Stimulated activated CD4-positive, alpha-beta T cell treated with anti-CD3 and anti-CD28 coated beads, TNF-alpha, amount 100 ng/mL, for 4 hours (primary cell): Measurements from ENCODE around the gene ITIH3.

ENCODE experiments used
- DNase-seq, 3 experiments: peaks; one replicate each; pipeline ENCODE4 v3.0.0-alpha.2; 2020; ENCODE audit warnings: low read depth in 3 of 3

ITIH3 gene

GRCh38 chr3:52793702-52794611, 639 bp upstream of the ITIH3 start:
- no peak for DNase-seq

GRCh38 chr3:52795298-52795900, 803 bp downstream of the ITIH3 start:
- no peak for DNase-seq

DNA sequence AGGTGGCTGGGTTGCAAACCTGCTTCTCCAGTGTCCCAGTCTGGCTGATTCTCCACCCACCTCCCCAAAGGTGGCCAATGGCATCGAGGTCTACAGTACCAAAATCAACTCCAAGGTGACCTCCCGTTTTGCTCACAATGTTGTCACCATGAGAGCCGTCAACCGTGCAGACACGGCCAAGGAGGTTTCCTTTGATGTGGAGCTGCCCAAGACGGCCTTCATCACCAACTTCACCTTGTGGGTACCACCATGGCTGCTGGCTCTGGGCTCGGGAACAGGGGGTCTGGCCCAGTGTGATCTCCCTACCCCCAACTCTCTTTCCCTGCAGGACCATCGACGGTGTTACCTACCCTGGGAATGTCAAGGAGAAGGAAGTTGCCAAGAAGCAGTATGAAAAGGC, 1.8 kb downstream of the ITIH3 start:
- no peak for DNase-seq

- no peak for DNase-seq
Observed at GRCh38 chr3:52798376-52798977, 3.9 kb downstream of the ITIH3 start.

DNA sequence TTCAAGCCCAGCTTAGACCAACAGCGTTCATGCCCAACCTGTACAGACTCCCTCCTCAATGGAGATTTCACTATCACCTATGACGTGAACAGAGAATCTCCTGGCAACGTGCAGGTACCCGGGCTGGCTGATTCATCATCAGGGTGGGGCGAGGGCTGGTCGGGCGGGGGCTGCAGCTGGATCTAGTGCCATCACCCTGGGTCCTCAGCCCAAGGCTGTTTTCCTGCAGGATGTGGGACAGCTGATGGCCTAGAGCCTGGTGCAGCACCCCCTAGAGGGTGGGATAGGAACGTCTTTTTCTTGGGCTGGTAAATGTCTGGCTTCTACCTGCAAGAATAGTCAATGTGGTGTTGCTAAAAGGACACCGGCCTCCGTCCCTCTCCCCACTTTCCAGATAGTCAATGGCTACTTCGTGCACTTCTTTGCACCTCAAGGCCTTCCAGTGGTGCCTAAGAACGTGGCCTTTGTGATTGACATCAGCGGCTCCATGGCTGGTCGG, 4.4 kb downstream of the ITIH3 start:
- DNase-seq, result no peak

DNA sequence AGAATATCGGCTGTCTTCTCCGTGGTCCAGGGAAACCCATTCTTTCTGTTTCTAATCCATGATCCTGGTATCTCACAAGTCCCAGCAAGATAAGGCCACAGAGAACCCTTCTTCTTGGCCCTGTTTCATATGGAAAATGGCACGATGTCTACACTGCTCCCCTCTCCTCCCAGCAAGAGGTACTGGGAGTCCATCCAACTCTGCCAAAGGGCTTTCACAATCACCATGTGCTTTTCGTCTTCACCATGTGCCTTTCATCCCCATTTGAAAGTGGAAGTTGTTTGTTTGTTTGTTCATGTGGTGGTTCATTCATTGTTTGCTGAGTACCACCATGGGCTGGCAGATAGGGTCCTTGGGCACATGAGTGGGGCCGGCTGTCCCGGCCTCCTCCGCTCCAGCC, 5.5 kb downstream of the ITIH3 start:
- no peak for DNase-seq

GRCh38 chr3:52801839-52802238, 7.2 kb downstream of the ITIH3 start:
- DNase-seq, result no peak

DNA sequence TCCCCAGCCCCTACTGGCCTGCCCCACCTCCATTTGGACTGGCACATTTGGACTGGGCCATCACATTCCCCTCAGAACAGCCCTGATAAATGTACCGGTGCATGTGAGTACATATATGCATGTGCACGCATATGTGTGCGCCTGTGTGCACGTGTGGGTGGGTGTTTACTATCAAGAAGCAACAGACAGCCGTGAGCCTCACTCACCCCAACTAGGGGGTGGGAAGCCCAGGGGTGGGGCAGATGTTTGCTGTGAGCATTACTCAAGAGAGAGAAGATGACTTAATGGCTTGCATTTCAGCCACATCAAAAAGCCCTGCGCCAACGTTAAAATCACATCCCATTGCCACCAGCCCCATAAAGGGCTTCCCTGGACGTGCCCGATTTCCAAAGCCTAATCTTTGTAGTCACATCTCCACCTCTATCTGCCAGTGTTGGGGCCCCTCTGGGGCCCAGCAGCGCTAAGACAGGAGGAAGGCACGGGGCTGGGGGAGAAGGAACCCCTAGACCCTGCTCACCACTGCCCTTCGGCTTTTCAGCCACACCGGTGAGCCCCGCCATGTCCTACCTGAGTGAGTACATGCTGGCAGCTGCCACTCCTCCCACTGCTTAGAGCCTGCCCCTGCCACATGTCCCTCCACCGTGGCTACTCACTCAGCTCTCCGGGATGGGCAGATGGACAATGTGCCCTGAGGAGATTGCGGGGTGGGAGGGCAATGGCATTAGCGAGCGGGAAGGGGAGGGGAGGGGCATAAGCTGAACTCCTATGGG, 10.9 kb downstream of the ITIH3 start:
- DNase-seq, result no peak

DNA sequence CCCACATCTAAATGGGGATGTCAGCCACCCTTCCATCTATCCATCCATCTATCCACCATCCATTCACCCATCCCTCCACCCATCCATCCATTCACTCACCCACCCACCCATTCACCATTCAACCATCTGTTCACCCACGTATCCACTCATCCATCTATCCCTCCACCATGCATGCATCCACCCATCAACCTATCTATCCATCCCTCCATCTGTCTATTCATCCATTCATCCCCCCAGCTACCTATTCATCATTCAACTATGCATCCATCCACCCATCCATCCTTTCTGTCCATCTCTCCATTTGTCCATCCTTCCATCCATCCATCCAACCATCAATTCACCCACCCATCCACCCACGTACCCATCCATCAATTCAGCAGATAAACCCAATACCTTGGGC, 14.6 kb downstream of the ITIH3 start:
- no peak for DNase-seq

GRCh38 chr3:52809662-52810377, 15.2 kb downstream of the ITIH3 start:
- no peak for DNase-seq

- DNase-seq, result no peak
Observed at GRCh38 chr3:52810923-52811322, 16.3 kb downstream of the ITIH3 start.

- DNase-seq, result no peak
Observed at GRCh38 chr3:52811452-52812011, 16.9 kb downstream of the ITIH3 start.

DNA sequence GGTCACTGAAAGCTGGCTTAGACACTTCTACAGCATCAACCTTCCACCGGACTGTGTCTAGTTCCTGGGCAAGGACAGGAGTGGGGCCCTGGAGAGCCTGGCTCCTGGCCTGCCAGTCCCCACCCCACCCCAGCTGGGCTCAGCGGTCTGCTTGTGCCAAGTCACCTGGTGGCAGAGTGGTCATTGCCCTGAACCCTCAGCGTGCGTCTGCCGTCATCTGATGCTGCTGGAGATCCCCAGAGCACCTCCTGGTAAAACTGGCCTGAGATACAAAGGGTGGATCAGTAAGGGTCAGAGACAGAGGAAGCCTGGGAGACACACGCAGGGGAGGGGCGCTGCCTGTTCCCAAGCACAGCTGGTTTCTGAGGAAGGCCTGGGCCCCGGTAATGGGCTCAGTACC, 19.2 kb downstream of the ITIH3 start:
- no peak for DNase-seq

- DNase-seq, result no peak
Observed at GRCh38 chr3:52816199-52816598, 21.6 kb downstream of the ITIH3 start.

- no peak for DNase-seq
Observed at GRCh38 chr3:52816654-52817053, 22.1 kb downstream of the ITIH3 start.

DNA sequence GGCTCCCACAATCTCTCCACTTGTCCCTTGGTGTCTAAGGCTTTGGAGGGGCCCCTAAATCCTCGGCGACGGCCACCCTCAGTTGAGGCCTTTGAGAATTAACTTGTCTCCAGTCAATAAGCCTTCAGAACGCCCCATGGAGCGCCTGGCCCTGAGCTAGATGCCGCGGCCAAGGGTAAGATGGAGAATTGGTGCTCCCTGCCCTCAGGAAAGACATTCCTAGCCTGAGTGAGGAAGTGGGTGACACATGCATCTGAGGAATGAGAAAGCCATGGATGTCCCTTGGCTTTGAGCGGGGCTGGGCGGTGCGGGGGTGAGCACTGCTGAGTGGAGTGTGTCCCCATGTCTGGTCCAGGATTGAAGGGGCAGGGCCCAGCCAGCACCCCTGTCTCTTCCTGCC, 22.6 kb downstream of the ITIH3 start:
- DNase-seq, result no peak

GRCh38 chr3:52817860-52818259, 23.3 kb downstream of the ITIH3 start:
- no peak for DNase-seq

GRCh38 chr3:52819936-52820335, 25.3 kb downstream of the ITIH3 start:
- no peak for DNase-seq

DNA sequence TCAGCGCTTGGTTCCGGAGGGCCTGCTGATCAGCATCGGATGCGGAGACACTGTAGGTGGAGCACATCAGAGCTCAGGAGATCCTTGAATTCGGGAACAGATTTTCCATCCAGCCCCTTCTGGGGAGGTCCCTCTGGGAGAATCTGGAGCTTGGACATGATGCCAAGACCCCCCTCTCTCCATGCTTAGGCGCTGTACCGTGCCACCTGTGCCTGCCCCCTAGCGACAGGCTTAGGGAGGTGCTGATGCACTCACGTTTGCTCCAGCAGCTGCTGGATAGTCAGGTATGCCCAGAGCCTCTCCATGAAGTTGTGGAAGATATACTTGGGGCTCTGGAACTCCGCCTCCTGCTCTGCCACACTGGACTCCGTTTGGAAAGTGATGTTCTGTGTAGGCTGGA, 26.1 kb downstream of the ITIH3 start:
- no peak for DNase-seq

- no peak for DNase-seq
Observed at GRCh38 chr3:52822363-52822762, 27.8 kb downstream of the ITIH3 start.

GRCh38 chr3:52824037-52824436, 29.4 kb downstream of the ITIH3 start:
- no peak for DNase-seq
